ENCODE data around the gene LAMA2. TPM values are rescaled to one million over a fixed set of nuclear protein-coding genes. Genes with fewer than 3 reads are reported as not detected.

LAMA2 gene
- polyA plus RNA-seq, 1 donor from 2014 or later: 2.5 TPM

GRCh38 chr6:129108337-129108736 is 225.4 kb downstream of the LAMA2 start:
- peaks cover 14% of the 10 kb centered on the region for H3F3A ChIP-seq (ENCODE audit: insufficient read depth, low read length, poor library complexity, severe bottlenecking)
- no peaks in the 10 kb centered on the region for H4K20me1 ChIP-seq (ENCODE audit: insufficient read depth)
- no peak for TF ChIP-seq EZH2 (IDR thresholded peaks at IDR 0.05; ENCODE audit: borderline replicate concordance, insufficient read depth, low read length, poor library complexity, severe bottlenecking)
- no peak for TF ChIP-seq TAF1 (IDR thresholded peaks at IDR 0.05; ENCODE audit: low read depth)
- no peak overlapping the region for H3K4me2 ChIP-seq (ENCODE audit: low read length)
- no peak overlapping the region for H3K4me3 ChIP-seq (ENCODE audit: low read length)
- H3K9ac ChIP-seq (ENCODE audit: low read length): no peak overlapping the region
- no peak overlapping the region for H2AFZ ChIP-seq (ENCODE audit: low read depth, low read length)
- H3K9me3 ChIP-seq (ENCODE audit: low read length): no peaks in the 10 kb centered on the region
- no peaks in the 10 kb centered on the region for H3K9me2 ChIP-seq (ENCODE audit: insufficient read depth, low read length)
- H3K27ac ChIP-seq (ENCODE audit: low read length): no peak overlapping the region
- H3K36me3 ChIP-seq (ENCODE audit: insufficient read depth, low read length): no peaks in the 10 kb centered on the region
- no peaks in the 10 kb centered on the region for H3K79me2 ChIP-seq (replicated peaks; ENCODE audit: insufficient read depth, low read length)
- no peaks in the 10 kb centered on the region for H3K27me3 ChIP-seq (ENCODE audit: insufficient read depth, low read depth, low read length)

- H3K9me3 ChIP-seq (ENCODE audit: low read length): no peaks in the 10 kb centered on the region
- H2AFZ ChIP-seq (ENCODE audit: low read depth, low read length): no peak overlapping the region
- no peak overlapping the region for H3K4me3 ChIP-seq (ENCODE audit: low read length)
- H3K27ac ChIP-seq (ENCODE audit: low read length): no peak overlapping the region
- no peak overlapping the region for H3K9ac ChIP-seq (ENCODE audit: low read length)
- no peaks in the 10 kb centered on the region for H3K27me3 ChIP-seq (ENCODE audit: insufficient read depth, low read depth, low read length)
- H3K79me2 ChIP-seq (replicated peaks; ENCODE audit: insufficient read depth, low read length): no peaks in the 10 kb centered on the region
- no peak overlapping the region for H3K4me2 ChIP-seq (ENCODE audit: low read length)
- TF ChIP-seq MXI1 (conservative IDR thresholded peaks at IDR 0.05; ENCODE audit: poor library complexity, severe bottlenecking): no peak
- H3K9me2 ChIP-seq (ENCODE audit: insufficient read depth, low read length): no peaks in the 10 kb centered on the region
- H3K36me3 ChIP-seq (ENCODE audit: insufficient read depth, low read length): no peaks in the 10 kb centered on the region
- no peaks in the 10 kb centered on the region for H4K20me1 ChIP-seq (ENCODE audit: insufficient read depth)
- peaks cover 7% of the 10 kb centered on the region for H3F3A ChIP-seq (ENCODE audit: insufficient read depth, low read length, poor library complexity, severe bottlenecking)
These were observed 227.9 kb downstream of the LAMA2 start for GRCh38 chr6:129110690-129111343.

- Histone ChIP-seq H2AFZ (ENCODE audit: low read depth, low read length) (no peak overlapping the region), H3K4me3 (ENCODE audit: low read length) (no peak overlapping the region), H3K9me3 (ENCODE audit: low read length) (no peaks in the 10 kb centered on the region), H3K36me3 (ENCODE audit: insufficient read depth, low read length) (no peaks in the 10 kb centered on the region), H3K27me3 (ENCODE audit: insufficient read depth, low read depth, low read length) (no peaks in the 10 kb centered on the region), H3F3A (ENCODE audit: insufficient read depth, low read length, poor library complexity, severe bottlenecking) (peaks cover 2% of the 10 kb centered on the region), H3K27ac (ENCODE audit: low read length) (no peak overlapping the region), H3K9me2 (ENCODE audit: insufficient read depth, low read length) (no peaks in the 10 kb centered on the region), H4K20me1 (ENCODE audit: insufficient read depth) (no peaks in the 10 kb centered on the region), H3K9ac (ENCODE audit: low read length) (no peak overlapping the region), H3K79me2 (replicated peaks; ENCODE audit: insufficient read depth, low read length) (no peaks in the 10 kb centered on the region), H3K4me2 (ENCODE audit: low read length) (no peak overlapping the region)
- no peak for TF ChIP-seq MXI1 (conservative IDR thresholded peaks at IDR 0.05; ENCODE audit: poor library complexity, severe bottlenecking)
- TF ChIP-seq EP300 (conservative IDR thresholded peaks at IDR 0.05; ENCODE audit: poor library complexity, severe bottlenecking): no peak
- no peak for TF ChIP-seq POLR2AphosphoS5 (IDR thresholded peaks at IDR 0.05)
- no peak for TF ChIP-seq SMC3 (conservative IDR thresholded peaks at IDR 0.05; ENCODE audit: poor library complexity)
- no peak for TF ChIP-seq RAD21 (conservative IDR thresholded peaks at IDR 0.05)
- TF ChIP-seq TAF1 (IDR thresholded peaks at IDR 0.05; ENCODE audit: low read depth): no peak
- TF ChIP-seq REST (IDR thresholded peaks at IDR 0.05; ENCODE audit: borderline replicate concordance): no peak
- TF ChIP-seq EZH2 (IDR thresholded peaks at IDR 0.05; ENCODE audit: borderline replicate concordance, insufficient read depth, low read length, poor library complexity, severe bottlenecking): no peak
These were observed 228.4 kb downstream of the LAMA2 start for GRCh38 chr6:129111346-129111745.
